K562 (cell line): Measurements from ENCODE around the gene STOM. TPM values are rescaled to one million over a fixed set of nuclear protein-coding genes. Genes with fewer than 3 reads are reported as not detected.

ENCODE experiments used
- HDAC3 ChIP-seq: fragments of 450-650 bp; IDR thresholded peaks from 2 replicates; pipeline ENCODE4 v1.6.1; 2018; ENCODE audit warnings: borderline replicate concordance, mild to moderate bottlenecking, moderate library complexity; ENCODE audit not compliant: partially characterized antibody
- HDAC6 ChIP-seq: IDR thresholded peaks from 2 replicates; pipeline ENCODE4 v1.6.1; 2012; ENCODE audit warnings: low read depth, mild to moderate bottlenecking, control low read depth, inconsistent platforms, low read length, moderate library complexity
- JUND ChIP-seq, 2 experiments: IDR thresholded peaks; 2 replicates in 1 of 2; 3 replicates in 1 of 2; pipeline ENCODE4 v1.6.1; 2011; ENCODE audit warnings: borderline replicate concordance in 2 of 2, low read depth in 2 of 2, low read length in 2 of 2, improper control_type of control experiment in 1 of 2, missing biosample characterization in 1 of 2, missing genetic modification characterization in 1 of 2, missing genetic modification reagents in 1 of 2
- LEF1 ChIP-seq: fragments of 450-650 bp; IDR thresholded peaks from 2 replicates; pipeline ENCODE4 v1.6.1; 2016; ENCODE audit warnings: mild to moderate bottlenecking
- MTA3 ChIP-seq: fragments of 450-650 bp; formaldehyde crosslinking; IDR thresholded peaks from 2 replicates; pipeline ENCODE4 v1.6.1; 2017; ENCODE audit warnings: mild to moderate bottlenecking, borderline replicate concordance
- POLR2A ChIP-seq: fragments of 450-650 bp; conservative IDR thresholded peaks from 2 replicates; pipeline ENCODE4 v1.6.1; 2016
- POLR2B ChIP-seq: fragments of 450-650 bp; IDR thresholded peaks from 2 replicates; pipeline ENCODE4 v1.6.1; 2018; ENCODE audit warnings: low read depth; ENCODE audit not compliant: partially characterized antibody
- PPARD ChIP-seq: fragments of 250-450 bp; sonication (Bioruptor Pico); IDR thresholded peaks from 2 replicates; pipeline ENCODE4 v1.8.0; 2022; ENCODE audit warnings: inconsistent platforms, mild to moderate bottlenecking, moderate library complexity
- SMAD3 ChIP-seq: fragments of 450-650 bp; formaldehyde crosslinking; conservative IDR thresholded peaks from 2 replicates; pipeline ENCODE4 v1.4.0; 2020; ENCODE audit warnings: mild to moderate bottlenecking
- ZNF57 ChIP-seq: fragments of 450-650 bp; formaldehyde crosslinking; IDR thresholded peaks from 2 replicates; pipeline ENCODE4 v1.4.0; 2020; ENCODE audit warnings: mild to moderate bottlenecking, moderate library complexity
- polyA plus RNA-seq, 8 experiments: library from polyadenylated mRNA; depleted of rRNA in 4 of 8; stranded (reverse) in 5 of 8; unstranded in 3 of 8; fragments of >200 nt; fragmentation: Nextera tagmentation in 2 of 8; fragmentation: Illumina TruSeq in 1 of 8; extraction: Ambion mirVana in 2 of 8; extraction: Trizol in 1 of 8; gene quantifications; 2 replicates each; pipeline versions ENCODE4 v1.2.1 to v1.2.3, GENCODE V29; 2011 to 2014; ENCODE audit warnings: inconsistent platforms in 1 of 8, missing spikeins in 1 of 8
- total RNA-seq, 7 experiments: library from RNA; depleted of rRNA in 6 of 7; stranded (reverse); fragments of >200 nt in 6 of 7; fragmentation: Illumina TruSeq in 2 of 7; extraction: Trizol in 2 of 7; gene quantifications; 2 replicates each; pipeline versions ENCODE4 v1.2.1 to v1.2.3, GENCODE V29; 2011 to 2021; ENCODE audit warnings: low replicate concordance in 1 of 7
- TF ChIP-seq, protein P1 (sequence below): fragments of 450-650 bp; IDR thresholded peaks from 2 replicates; pipeline ENCODE4 v1.6.1; 2016; ENCODE audit warnings: missing biosample characterization, missing genetic modification characterization
- TF ChIP-seq, protein P2 (sequence below), 2 experiments: fragments of 450-650 bp; IDR thresholded peaks; 2 replicates each; pipeline ENCODE4 v1.6.1; 2016; ENCODE audit warnings: mild to moderate bottlenecking in 2 of 2, borderline replicate concordance in 1 of 2, low read depth in 1 of 2, moderate library complexity in 1 of 2

STOM gene
- total and polyA plus RNA-seq, 9 of the 15 experiments (the other 6 are each of a cell fraction or from before 2014, with no cell fraction given): 23.2 to 140 (median 43.9) TPM

DNA sequence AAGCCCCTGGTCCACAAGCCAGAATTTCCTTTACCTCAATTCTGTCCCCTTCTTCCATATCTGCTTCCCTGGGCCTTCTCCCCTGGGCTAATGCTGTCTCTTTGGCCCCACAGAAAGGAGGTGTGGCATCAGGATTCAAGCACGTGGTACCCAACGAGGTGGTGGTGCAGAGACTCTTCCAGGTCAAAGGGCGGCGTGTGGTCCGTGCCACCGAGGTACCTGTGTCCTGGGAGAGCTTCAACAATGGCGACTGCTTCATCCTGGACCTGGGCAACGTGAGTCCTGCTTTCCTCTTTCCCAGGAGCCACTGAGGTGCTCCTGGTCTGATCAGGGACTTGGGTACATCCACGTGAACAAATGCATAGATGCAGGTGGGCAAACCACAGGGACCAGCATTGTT lies 59.5 kb downstream of the STOM start (continued):
- TF ChIP-seq, protein P1, sequence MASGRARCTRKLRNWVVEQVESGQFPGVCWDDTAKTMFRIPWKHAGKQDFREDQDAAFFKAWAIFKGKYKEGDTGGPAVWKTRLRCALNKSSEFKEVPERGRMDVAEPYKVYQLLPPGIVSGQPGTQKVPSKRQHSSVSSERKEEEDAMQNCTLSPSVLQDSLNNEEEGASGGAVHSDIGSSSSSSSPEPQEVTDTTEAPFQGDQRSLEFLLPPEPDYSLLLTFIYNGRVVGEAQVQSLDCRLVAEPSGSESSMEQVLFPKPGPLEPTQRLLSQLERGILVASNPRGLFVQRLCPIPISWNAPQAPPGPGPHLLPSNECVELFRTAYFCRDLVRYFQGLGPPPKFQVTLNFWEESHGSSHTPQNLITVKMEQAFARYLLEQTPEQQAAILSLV (tag): no peak
- TF ChIP-seq MTA3: no peak
- no peak for TF ChIP-seq SMAD3
- no peak for TF ChIP-seq HDAC6
- no peak for TF ChIP-seq ZNF57 (CRISPR knock-in tag)
- TF ChIP-seq PPARD: no peak
- no peak for TF ChIP-seq HDAC3
- TF ChIP-seq JUND (IDR thresholded peaks at IDR 0.05; ENCODE audit: borderline replicate concordance, low read depth, low read length): no peak
- TF ChIP-seq JUND (tag; IDR thresholded peaks at IDR 0.05; ENCODE audit: borderline replicate concordance, low read depth, low read length): no peak
- no peak for TF ChIP-seq POLR2B
- no peak for TF ChIP-seq LEF1
- TF ChIP-seq, protein P2, sequence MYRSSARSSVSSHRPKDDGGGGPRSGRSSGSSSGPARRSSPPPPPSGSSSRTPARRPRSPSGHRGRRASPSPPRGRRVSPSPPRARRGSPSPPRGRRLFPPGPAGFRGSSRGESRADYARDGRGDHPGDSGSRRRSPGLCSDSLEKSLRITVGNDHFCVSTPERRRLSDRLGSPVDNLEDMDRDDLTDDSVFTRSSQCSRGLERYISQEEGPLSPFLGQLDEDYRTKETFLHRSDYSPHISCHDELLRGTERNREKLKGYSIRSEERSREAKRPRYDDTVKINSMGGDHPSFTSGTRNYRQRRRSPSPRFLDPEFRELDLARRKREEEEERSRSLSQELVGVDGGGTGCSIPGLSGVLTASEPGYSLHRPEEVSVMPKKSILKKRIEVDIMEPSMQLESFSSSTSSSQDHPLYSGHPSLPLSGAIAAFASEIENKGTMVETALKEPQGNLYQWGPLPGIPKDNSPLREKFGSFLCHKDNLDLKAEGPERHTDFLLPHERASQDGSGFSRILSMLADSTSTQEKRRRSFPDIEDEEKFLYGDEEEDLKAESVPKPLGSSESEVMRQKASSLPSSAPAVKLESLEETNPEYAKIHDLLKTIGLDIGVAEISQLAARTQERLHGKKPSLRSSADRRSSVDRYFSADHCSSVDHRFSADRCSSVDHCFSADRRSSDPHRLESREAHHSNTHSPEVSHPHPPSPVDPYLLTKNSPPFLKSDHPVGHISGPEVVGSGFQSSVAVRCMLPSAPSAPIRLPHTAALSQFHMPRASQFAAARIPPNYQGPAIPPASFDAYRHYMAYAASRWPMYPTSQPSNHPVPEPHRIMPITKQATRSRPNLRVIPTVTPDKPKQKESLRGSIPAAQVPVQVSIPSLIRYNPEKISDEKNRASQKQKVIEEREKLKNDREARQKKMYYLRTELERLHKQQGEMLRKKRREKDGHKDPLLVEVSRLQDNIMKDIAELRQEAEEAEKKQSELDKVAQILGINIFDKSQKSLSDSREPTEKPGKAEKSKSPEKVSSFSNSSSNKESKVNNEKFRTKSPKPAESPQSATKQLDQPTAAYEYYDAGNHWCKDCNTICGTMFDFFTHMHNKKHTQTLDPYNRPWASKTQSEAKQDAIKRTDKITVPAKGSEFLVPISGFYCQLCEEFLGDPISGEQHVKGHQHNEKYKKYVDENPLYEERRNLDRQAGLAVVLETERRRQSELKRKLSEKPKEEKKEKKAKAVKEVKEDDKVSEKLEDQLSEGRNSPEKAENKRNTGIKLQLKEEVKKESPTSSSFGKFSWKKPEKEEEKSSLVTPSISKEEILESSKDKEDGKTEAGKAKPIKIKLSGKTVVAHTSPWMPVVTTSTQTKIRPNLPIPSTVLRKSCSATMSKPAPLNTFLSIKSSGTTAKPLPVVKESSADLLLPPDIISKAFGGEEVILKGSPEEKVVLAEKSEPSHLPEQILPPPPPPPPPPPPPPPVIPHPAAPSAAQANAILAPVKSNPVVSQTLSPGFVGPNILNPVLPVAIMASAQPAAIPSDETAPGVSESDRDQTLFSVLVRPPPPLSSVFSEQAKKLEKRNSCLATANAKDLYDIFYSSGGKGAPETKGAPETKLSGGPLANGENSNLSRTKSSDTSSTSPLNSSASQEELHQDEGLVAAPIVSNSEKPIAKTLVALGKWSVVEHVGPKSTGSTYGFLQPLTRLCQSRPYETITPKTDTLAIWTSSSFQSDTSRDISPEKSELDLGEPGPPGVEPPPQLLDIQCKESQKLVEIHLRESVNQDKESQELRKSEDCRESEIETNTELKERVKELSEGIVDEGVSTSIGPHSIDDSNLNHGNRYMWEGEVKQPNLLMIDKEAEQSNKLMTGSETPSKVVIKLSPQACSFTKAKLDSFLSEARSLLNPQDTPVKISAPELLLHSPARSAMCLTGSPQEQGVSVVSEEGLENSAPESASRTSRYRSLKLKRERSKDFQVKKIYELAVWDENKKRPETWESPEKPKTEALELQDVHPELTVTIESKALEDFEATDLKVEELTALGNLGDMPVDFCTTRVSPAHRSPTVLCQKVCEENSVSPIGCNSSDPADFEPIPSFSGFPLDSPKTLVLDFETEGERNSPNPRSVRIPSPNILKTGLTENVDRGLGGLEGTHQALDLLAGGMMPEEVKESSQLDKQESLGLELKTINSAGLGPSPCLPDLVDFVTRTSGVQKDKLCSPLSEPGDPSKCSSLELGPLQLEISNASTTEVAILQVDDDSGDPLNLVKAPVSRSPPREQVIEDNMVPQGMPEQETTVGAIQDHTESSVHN (IDR thresholded peaks at IDR 0.05; ENCODE audit: borderline replicate concordance in 1 of 2, low read depth in 1 of 2): no peak
- TF ChIP-seq POLR2A: no peak
